Testis (tissue), 2 donors: ENCODE measurements around the gene ZNF177.

Experiments used
- POLR2A ChIP-seq: fragments of 450-650 bp; IDR thresholded peaks from one replicate; pipeline ENCODE4 v1.6.1; 2017; ENCODE audit warnings: antibody characterized with exemption, mild to moderate bottlenecking, moderate library complexity
- TF ChIP-seq, protein P1 (sequence below), 3 experiments: fragments of 450-650 bp in 2 of 3; fragments of 200-600 bp in 1 of 3; sonication (generic) in 1 of 3; IDR thresholded peaks; one replicate each; pipeline ENCODE4 v1.5.1; 2016 to 2019; ENCODE audit warnings: antibody characterized with exemption in 3 of 3, mild to moderate bottlenecking in 2 of 3, moderate library complexity in 1 of 3

GRCh38 chr19:9430444-9430843 lies 67.6 kb downstream of the ZNF177 start:
- TF ChIP-seq, protein P1, sequence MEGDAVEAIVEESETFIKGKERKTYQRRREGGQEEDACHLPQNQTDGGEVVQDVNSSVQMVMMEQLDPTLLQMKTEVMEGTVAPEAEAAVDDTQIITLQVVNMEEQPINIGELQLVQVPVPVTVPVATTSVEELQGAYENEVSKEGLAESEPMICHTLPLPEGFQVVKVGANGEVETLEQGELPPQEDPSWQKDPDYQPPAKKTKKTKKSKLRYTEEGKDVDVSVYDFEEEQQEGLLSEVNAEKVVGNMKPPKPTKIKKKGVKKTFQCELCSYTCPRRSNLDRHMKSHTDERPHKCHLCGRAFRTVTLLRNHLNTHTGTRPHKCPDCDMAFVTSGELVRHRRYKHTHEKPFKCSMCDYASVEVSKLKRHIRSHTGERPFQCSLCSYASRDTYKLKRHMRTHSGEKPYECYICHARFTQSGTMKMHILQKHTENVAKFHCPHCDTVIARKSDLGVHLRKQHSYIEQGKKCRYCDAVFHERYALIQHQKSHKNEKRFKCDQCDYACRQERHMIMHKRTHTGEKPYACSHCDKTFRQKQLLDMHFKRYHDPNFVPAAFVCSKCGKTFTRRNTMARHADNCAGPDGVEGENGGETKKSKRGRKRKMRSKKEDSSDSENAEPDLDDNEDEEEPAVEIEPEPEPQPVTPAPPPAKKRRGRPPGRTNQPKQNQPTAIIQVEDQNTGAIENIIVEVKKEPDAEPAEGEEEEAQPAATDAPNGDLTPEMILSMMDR (IDR thresholded peaks at IDR 0.05), result no peak
- TF ChIP-seq POLR2A, result no peak
